Stimulated activated effector memory CD8-positive, alpha-beta T cell treated with anti-CD3 and anti-CD28 coated beads, Interleukin-12 subunit alpha, Interleukin-12 subunit beta, amount 100 ng/mL, for 72 hours (primary cell): Measurements from ENCODE around the gene TXNL4B.

ENCODE experiments used
- ATAC-seq: fragments of 150-1000 bp; cut with Tn5 transposase; 2 replicates; pipeline ENCODE4 v1.10.0; 2021
- DNase-seq, 2 donors: peaks; one replicate each; pipeline ENCODE4 v3.0.0; 2021 to 2022; ENCODE audit warnings: low spot score in 2 of 2
- H3K27ac Mint-ChIP-seq: one replicate; pipeline ENCODE4 v1.8.0; 2022; ENCODE audit warnings: mild to moderate bottlenecking, mixed read lengths
- H3K36me3 Mint-ChIP-seq: one replicate; pipeline ENCODE4 v1.8.0; 2022; ENCODE audit warnings: mild to moderate bottlenecking, mixed read lengths
- H3K4me1 Mint-ChIP-seq: one replicate; pipeline ENCODE4 v1.8.0; 2022; ENCODE audit warnings: mixed read lengths
- H3K4me3 Mint-ChIP-seq: one replicate; pipeline ENCODE4 v1.8.0; 2022; ENCODE audit warnings: mild to moderate bottlenecking, mixed read lengths
- H3K9me3 Mint-ChIP-seq: one replicate; pipeline ENCODE4 v1.8.0; 2022; ENCODE audit warnings: mixed read lengths

The TXNL4B gene

GRCh38 chr16:72123426-72123825, 30.0 kb upstream of the TXNL4B start:
- Mint-ChIP-seq H3K36me3 (no peaks in the 10 kb centered on the region), H3K27ac (peak overlapping the region; percentile 63), H3K4me3 (no peak overlapping the region), H3K9me3 (no peaks in the 10 kb centered on the region), H3K4me1 (no peaks in the 10 kb centered on the region)
- DNase-seq (no peak), ATAC-seq (no peak)

GRCh38 chr16:72122916-72123315, 29.5 kb upstream of the TXNL4B start:
- Mint-ChIP-seq H3K4me1 (no peaks in the 10 kb centered on the region), H3K36me3 (no peaks in the 10 kb centered on the region), H3K27ac (peak overlapping the region; percentile 63), H3K4me3 (no peak overlapping the region), H3K9me3 (no peaks in the 10 kb centered on the region)
- DNase-seq (no peak), ATAC-seq (no peak)

- Mint-ChIP-seq H3K9me3 (no peaks in the 10 kb centered on the region), H3K4me3 (no peak overlapping the region), H3K36me3 (no peaks in the 10 kb centered on the region), H3K27ac (peak overlapping the region; percentile 63), H3K4me1 (no peaks in the 10 kb centered on the region)
- ATAC-seq (no peak), DNase-seq (no peak)
Observed at GRCh38 chr16:72122308-72122707, 28.9 kb upstream of the TXNL4B start.

GRCh38 chr16:72120026-72120425, 26.6 kb upstream of the TXNL4B start:
- Mint-ChIP-seq H3K4me1 (no peaks in the 10 kb centered on the region), H3K36me3 (no peaks in the 10 kb centered on the region), H3K9me3 (no peaks in the 10 kb centered on the region), H3K27ac (no peak overlapping the region), H3K4me3 (no peak overlapping the region)
- DNase-seq (no peak), ATAC-seq (no peak)

GRCh38 chr16:72113616-72113945, 20.2 kb upstream of the TXNL4B start:
- Mint-ChIP-seq H3K27ac (no peak overlapping the region), H3K4me1 (no peaks in the 10 kb centered on the region), H3K9me3 (no peaks in the 10 kb centered on the region), H3K36me3 (peaks cover 49% of the 10 kb centered on the region), H3K4me3 (no peak overlapping the region)
- ATAC-seq = no peak
- DNase-seq = no peak

- H3K9me3 Mint-ChIP-seq = no peaks in the 10 kb centered on the region
- H3K4me1 Mint-ChIP-seq = no peaks in the 10 kb centered on the region
- no peak overlapping the region for H3K27ac Mint-ChIP-seq
- ATAC-seq (no peak), DNase-seq (no peak)
- peaks cover 54% of the 10 kb centered on the region for H3K36me3 Mint-ChIP-seq
- H3K4me3 Mint-ChIP-seq = no peak overlapping the region
Observed at GRCh38 chr16:72112906-72113615, 19.6 kb upstream of the TXNL4B start.

GRCh38 chr16:72112452-72112792, 19.0 kb upstream of the TXNL4B start:
- H3K4me1 Mint-ChIP-seq = no peaks in the 10 kb centered on the region
- H3K27ac Mint-ChIP-seq = no peak overlapping the region
- H3K36me3 Mint-ChIP-seq = peaks cover 61% of the 10 kb centered on the region
- H3K4me3 Mint-ChIP-seq = no peak overlapping the region
- DNase-seq = no peak
- H3K9me3 Mint-ChIP-seq = no peaks in the 10 kb centered on the region
- no peak for ATAC-seq

GRCh38 chr16:72111657-72112451, 18.4 kb upstream of the TXNL4B start:
- Mint-ChIP-seq H3K36me3 (peaks cover 66% of the 10 kb centered on the region), H3K27ac (no peak overlapping the region), H3K4me1 (no peaks in the 10 kb centered on the region), H3K9me3 (no peaks in the 10 kb centered on the region), H3K4me3 (no peak overlapping the region)
- peak; percentile 40 for ATAC-seq
- no peak for DNase-seq

- H3K27ac Mint-ChIP-seq = no peak overlapping the region
- H3K36me3 Mint-ChIP-seq = peaks cover 76% of the 10 kb centered on the region
Observed at GRCh38 chr16:72110662-72111615, 17.5 kb upstream of the TXNL4B start.

GRCh38 chr16:72109966-72110530, 16.6 kb upstream of the TXNL4B start:
- Mint-ChIP-seq H3K36me3 (peaks cover 84% of the 10 kb centered on the region), H3K4me1 (no peaks in the 10 kb centered on the region), H3K4me3 (no peak overlapping the region), H3K27ac (no peak overlapping the region), H3K9me3 (no peaks in the 10 kb centered on the region)
- DNase-seq (no peak), ATAC-seq (no peak)

More at GRCh38 chr16:72110662-72111615, 17.5 kb upstream of the TXNL4B start:
- no peaks in the 10 kb centered on the region for H3K4me1 Mint-ChIP-seq
- no peak overlapping the region for H3K4me3 Mint-ChIP-seq
- ATAC-seq = no peak
- DNase-seq = no peak
- no peaks in the 10 kb centered on the region for H3K9me3 Mint-ChIP-seq

GRCh38 chr16:72109300-72109699, 15.9 kb upstream of the TXNL4B start:
- Mint-ChIP-seq H3K9me3 (no peaks in the 10 kb centered on the region), H3K36me3 (peaks cover 92% of the 10 kb centered on the region), H3K4me3 (no peak overlapping the region), H3K27ac (no peak overlapping the region), H3K4me1 (no peaks in the 10 kb centered on the region)
- no peak for ATAC-seq
- DNase-seq = no peak

- Mint-ChIP-seq H3K27ac (no peak overlapping the region), H3K4me1 (no peaks in the 10 kb centered on the region), H3K36me3 (peaks cover 100% of the 10 kb centered on the region), H3K9me3 (no peaks in the 10 kb centered on the region), H3K4me3 (no peak overlapping the region)
- ATAC-seq (no peak), DNase-seq (no peak)
Observed at GRCh38 chr16:72108353-72109102, 15.1 kb upstream of the TXNL4B start.

- Mint-ChIP-seq H3K4me3 (no peak overlapping the region), H3K36me3 (peaks cover 100% of the 10 kb centered on the region), H3K4me1 (no peaks in the 10 kb centered on the region), H3K27ac (no peak overlapping the region), H3K9me3 (no peaks in the 10 kb centered on the region)
- ATAC-seq (no peak), DNase-seq (no peak)
Observed at GRCh38 chr16:72107371-72107770, 14.0 kb upstream of the TXNL4B start.

GRCh38 chr16:72105978-72106377, 12.6 kb upstream of the TXNL4B start:
- no peak overlapping the region for H3K4me3 Mint-ChIP-seq
- no peaks in the 10 kb centered on the region for H3K4me1 Mint-ChIP-seq
- peak overlapping the region; percentile 46 for H3K27ac Mint-ChIP-seq
- peaks cover 100% of the 10 kb centered on the region for H3K36me3 Mint-ChIP-seq
- DNase-seq (no peak), ATAC-seq (no peak)
- H3K9me3 Mint-ChIP-seq = no peaks in the 10 kb centered on the region
